ENCODE data around the gene CYS1.
A peak's percentile ranks its signal among the peaks of the same experiment; 100 is the strongest.

CYS1 gene

DNA sequence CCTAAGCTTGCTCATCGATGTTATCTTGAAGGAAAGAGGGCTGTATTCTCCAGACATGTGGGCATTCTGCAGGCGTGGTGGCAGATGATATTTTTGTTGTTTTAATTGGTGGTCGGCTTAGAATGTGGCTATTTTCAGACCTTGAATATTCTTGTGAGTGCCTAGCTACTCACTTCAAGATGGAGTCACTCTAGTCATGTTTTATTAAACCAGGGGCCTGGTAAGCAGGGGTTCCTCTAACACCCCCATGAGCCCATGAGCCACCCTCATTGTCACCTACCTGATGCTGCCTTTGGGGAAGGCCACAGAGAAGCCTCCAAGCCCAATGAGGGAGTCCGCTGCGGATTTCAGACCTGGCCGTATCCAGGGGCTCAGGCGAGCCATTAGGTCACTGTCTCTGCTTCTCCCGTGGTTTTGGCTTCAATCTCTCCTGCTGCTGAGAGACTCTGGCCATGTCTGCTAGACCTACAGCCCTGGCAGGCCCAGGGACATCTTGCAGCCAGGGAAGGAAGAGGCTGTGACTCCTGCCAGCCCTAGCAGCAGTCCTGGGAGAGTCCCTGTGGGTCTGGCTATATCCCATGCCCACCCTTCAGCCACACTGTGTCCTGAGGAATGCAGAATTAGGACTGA, 53.2 kb downstream of the CYS1 start:
- H3K27ac ChIP-seq, result no peak overlapping the region
- TF ChIP-seq, protein P1, sequence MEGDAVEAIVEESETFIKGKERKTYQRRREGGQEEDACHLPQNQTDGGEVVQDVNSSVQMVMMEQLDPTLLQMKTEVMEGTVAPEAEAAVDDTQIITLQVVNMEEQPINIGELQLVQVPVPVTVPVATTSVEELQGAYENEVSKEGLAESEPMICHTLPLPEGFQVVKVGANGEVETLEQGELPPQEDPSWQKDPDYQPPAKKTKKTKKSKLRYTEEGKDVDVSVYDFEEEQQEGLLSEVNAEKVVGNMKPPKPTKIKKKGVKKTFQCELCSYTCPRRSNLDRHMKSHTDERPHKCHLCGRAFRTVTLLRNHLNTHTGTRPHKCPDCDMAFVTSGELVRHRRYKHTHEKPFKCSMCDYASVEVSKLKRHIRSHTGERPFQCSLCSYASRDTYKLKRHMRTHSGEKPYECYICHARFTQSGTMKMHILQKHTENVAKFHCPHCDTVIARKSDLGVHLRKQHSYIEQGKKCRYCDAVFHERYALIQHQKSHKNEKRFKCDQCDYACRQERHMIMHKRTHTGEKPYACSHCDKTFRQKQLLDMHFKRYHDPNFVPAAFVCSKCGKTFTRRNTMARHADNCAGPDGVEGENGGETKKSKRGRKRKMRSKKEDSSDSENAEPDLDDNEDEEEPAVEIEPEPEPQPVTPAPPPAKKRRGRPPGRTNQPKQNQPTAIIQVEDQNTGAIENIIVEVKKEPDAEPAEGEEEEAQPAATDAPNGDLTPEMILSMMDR (conservative IDR thresholded peaks at IDR 0.05), result no peak

DNA sequence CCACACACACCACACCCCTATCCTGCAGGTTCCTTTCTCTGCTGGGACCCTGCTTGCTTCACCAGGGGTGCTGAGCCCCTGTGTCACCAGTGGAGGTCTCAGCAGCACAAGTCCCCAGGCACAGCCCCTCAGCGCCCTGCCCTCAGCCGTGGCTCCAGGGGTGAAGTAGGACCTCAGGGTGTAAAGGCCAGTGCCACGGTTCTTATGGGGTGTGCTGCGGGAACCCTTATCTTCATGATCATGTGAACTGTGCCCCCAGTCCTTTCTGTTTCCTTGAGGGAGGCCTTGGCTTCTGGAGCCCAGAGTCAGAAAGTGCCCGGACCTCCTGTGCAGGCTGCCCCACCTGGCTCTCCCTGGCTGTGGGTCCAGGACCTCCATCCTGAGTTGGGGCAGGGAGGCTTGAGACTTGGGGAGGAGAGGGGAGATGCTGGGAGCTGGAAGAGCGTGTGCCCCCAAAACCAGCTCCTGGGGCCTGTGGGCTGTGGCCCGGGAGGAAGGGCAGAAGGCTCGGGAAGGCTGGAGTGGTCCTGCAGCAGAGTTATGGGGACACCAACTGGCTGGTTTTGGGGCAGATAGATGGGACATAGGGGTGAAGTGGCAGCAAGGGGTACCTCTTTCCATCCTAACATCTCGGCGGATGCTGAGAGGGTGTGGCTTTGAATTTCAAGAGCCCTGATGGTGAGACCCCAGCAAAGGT, 57.1 kb downstream of the CYS1 start:
- TF ChIP-seq, protein P1 (conservative IDR thresholded peaks at IDR 0.05), result no peak
- H3K27ac ChIP-seq, result no peak overlapping the region

DNA sequence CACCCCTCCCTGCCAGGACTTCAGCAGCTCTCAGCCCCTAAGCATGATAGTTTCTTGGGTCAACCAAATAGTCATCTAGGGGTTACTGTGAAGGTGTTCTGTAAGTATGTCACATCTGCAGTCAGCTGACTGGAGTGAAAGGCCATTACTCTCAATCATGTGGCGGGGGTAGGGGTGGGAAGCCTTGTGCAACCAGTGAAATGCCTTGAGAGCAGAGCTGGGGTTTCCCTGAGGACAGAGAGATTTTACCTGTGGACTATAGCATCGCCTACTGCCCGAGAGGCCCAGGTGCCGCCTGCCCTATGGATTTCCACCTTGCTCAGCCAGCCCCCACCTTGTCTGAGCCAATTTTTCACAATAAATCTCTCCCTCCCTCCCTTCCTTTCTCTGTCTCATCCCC, 57.8 kb downstream of the CYS1 start:
- no peak overlapping the region; the same call in 1 of the 2 replicates for H3K27ac ChIP-seq
- TF ChIP-seq, protein P1 (conservative IDR thresholded peaks at IDR 0.05), result no peak

DNA sequence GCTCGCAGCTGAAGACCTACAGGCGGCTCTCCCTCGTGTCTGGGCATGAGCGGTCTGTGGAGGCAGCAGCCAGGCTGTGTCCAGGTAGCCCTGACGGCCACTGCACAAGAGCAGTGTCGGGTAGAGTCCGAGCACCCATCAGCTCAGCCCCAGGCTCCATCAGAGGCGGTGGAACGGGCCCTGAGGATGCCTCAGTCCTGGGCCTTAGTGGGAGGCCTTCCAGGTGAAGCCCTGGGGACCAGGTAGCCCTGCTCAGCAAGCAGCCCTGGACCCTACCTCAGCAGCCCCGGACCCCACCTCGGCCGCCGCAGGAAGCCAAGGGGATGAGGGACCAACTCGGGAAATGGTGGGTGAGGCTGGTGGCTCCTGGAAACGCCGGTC, 58.2 kb downstream of the CYS1 start:
- H3K27ac ChIP-seq, result peak overlapping the region; percentile 35
- TF ChIP-seq, protein P1 (conservative IDR thresholded peaks at IDR 0.05), result no peak

DNA sequence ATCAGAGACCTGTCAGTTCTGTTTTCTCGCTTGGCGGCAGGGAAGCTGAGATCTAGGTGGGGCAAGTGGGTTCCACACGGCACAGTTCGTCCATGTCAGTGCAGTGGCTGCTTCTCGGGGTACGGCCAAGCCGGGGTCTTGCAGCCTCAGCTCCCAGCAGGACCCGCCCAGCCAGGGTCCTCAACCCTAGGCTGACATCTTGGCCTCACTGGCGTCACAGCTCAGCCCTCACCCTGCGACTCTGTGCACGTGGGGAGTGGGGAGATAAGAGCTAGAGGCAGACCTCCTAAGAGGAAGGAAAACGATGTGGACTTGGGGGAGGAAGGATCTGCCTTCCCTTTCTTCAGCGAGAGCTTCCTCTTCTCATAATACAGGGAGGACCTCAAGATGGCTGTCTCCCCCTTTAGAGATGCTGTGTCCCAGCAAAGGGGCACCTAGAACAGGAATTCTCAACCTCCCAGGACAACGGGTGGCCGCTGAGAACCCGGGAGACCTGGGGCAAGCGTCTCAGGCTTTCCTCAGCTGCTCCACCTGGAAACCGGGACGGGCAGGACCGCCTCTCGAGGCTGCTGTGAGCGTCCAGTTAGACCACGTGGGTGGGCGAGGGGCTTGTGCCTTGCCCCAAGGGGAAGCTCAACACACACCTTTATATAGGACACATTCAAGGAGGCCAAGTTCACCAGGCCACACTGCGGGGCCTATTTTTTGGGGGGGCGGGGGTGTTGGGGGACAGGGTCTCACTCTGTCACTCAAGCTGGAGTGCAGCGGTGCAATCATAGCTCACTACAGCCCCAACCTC, 60.4 kb downstream of the CYS1 start:
- H3K27ac ChIP-seq, result no peak overlapping the region
- TF ChIP-seq, protein P1 (conservative IDR thresholded peaks at IDR 0.05), result no peak

DNA sequence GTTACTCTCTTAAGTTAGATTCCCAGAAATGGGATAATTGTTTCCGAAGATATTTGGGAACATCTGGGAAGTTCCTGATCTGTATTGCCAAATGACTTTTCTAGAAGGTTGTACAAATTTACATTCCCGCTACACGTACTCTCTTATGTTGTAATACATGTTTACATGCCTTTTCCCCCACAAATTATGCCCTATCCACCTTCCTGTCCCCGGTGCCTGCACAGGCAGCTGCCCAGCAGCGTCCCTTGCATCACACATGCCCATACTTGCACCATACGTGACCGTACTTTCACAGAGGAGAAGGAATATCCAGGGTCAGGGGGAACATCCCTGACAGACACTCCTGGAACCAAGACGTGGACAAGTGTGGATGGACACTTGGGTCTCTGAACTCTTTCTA, 61.0 kb downstream of the CYS1 start:
- TF ChIP-seq, protein P1 (conservative IDR thresholded peaks at IDR 0.05), result no peak
- no peak overlapping the region for H3K27ac ChIP-seq

DNA sequence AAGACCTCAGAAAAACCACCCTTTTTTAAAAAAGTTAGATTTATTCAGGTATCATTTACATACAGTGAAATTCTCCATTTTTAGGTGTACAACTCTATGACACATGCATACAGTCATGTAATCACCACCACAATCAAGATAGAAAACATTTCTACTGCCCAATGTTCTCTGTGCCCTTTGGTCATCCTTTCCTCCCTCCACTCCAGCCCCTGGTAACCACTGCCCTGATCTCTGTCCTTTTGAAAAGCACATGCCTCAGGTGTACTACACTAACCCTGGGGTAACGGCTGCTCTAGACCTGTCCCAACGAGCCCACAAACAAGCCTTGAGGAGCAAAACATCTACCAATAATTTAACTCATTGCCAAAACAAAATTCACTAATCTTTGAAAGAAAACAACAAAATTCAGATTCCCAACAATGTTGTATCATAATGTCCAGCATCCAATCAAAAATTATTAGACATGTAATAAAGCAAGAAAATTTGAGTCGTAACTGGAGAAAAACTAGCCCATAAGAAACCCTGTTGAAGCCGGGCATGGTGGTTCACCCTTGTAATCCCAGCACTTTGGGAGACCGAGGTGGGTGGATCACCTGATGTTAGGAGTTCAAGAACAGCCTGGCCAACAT, 62.8 kb downstream of the CYS1 start:
- TF ChIP-seq, protein P1 (conservative IDR thresholded peaks at IDR 0.05), result no peak
- H3K27ac ChIP-seq, result no peak overlapping the region
